Fibroblast of skin of back (primary cell): Measurements from ENCODE around the gene SNAP91. TPM values are rescaled to one million over a fixed set of nuclear protein-coding genes. Genes with fewer than 3 reads are reported as not detected.
"Not testable (repeated sequence)": the region's sequence is repeated elsewhere in the genome, so short reads cannot be mapped to it uniquely, and the experiment has no call there.

ENCODE experiments used
- DNase-seq: peaks from one replicate; pipeline ENCODE4 v3.0.0-alpha.2; 2013
- polyA plus RNA-seq, 2 experiments: library from polyadenylated mRNA; unstranded; fragments of 120-200 nt; gene quantifications; one replicate each; pipeline ENCODE4 v1.2.1, GENCODE V29; 2013; ENCODE audit not compliant: insufficient read length in 2 of 2

SNAP91 gene
- polyA plus RNA-seq (2013, experiment 1 of 2; ENCODE audit: insufficient read length), result not detected
- polyA plus RNA-seq (2013, experiment 2 of 2; ENCODE audit: insufficient read length), result 0.18 TPM

GRCh38 chr6:83708970-83709747 lies at the start of gene SNAP91:
TSS of gene SNAP91 (minus strand) at chr6:83709101. CDS start at chr6:83707927, 1,174 bp downstream.
- peak; percentile 13 for DNase-seq

- DNase-seq, result no peak
These were observed 49.6 kb upstream of the SNAP91 start for GRCh38 chr6:83758533-83758932.

GRCh38 chr6:83757021-83757420 lies 48.1 kb upstream of the SNAP91 start:
- DNase-seq, result no peak

- no peak for DNase-seq
These were observed 47.7 kb upstream of the SNAP91 start for GRCh38 chr6:83756565-83756964.

- DNase-seq, result not testable (repeated sequence)
These were observed 43.5 kb upstream of the SNAP91 start for GRCh38 chr6:83752375-83752774.

GRCh38 chr6:83741089-83741488 lies 32.2 kb upstream of the SNAP91 start:
- DNase-seq, result no peak

GRCh38 chr6:83735461-83735860 lies 26.6 kb upstream of the SNAP91 start:
- DNase-seq, result no peak

GRCh38 chr6:83729871-83730270 lies 21.0 kb upstream of the SNAP91 start:
- no peak for DNase-seq

GRCh38 chr6:83722876-83723275 lies 14.0 kb upstream of the SNAP91 start:
- DNase-seq, result no peak

- no peak for DNase-seq
These were observed 8.9 kb upstream of the SNAP91 start for GRCh38 chr6:83717809-83718208.

GRCh38 chr6:83711958-83712357 lies 3.1 kb upstream of the SNAP91 start:
- DNase-seq, result no peak

GRCh38 chr6:83709748-83710050 lies 798 bp upstream of the SNAP91 start:
- DNase-seq, result no peak

- peak; percentile 8 for DNase-seq
These were observed 343 bp downstream of the SNAP91 start for GRCh38 chr6:83708546-83708969.

- DNase-seq, result no peak
These were observed 914 bp downstream of the SNAP91 start for GRCh38 chr6:83707829-83708545.

- no peak for DNase-seq
These were observed 6.2 kb downstream of the SNAP91 start for GRCh38 chr6:83702749-83703148.

- DNase-seq, result peak; percentile 2
These were observed 6.8 kb downstream of the SNAP91 start for GRCh38 chr6:83702077-83702476.

GRCh38 chr6:83696674-83697073 lies 12.2 kb downstream of the SNAP91 start:
- DNase-seq, result peak; percentile 29

GRCh38 chr6:83685481-83685880 lies 23.4 kb downstream of the SNAP91 start:
- no peak for DNase-seq

- DNase-seq, result no peak
These were observed 31.1 kb downstream of the SNAP91 start for GRCh38 chr6:83677791-83678190.

GRCh38 chr6:83637953-83638352 lies 70.9 kb downstream of the SNAP91 start:
- no peak for DNase-seq

- DNase-seq, result no peak
These were observed 72.1 kb downstream of the SNAP91 start for GRCh38 chr6:83636800-83637199.

GRCh38 chr6:83633609-83634008 lies 75.3 kb downstream of the SNAP91 start:
- DNase-seq, result no peak

GRCh38 chr6:83633149-83633548 lies 75.8 kb downstream of the SNAP91 start:
- DNase-seq, result no peak

GRCh38 chr6:83629908-83630307 lies 79.0 kb downstream of the SNAP91 start:
- not testable (repeated sequence) for DNase-seq
